H54 (cell line): ENCODE results near the gene FAM13A.
"Not testable (repeated sequence)": the region's sequence is repeated elsewhere in the genome, so short reads cannot be mapped to it uniquely, and the experiment has no call there.

Source experiments
- DNase-seq: peaks from one replicate; pipeline ENCODE4 v3.0.0; 2011; ENCODE audit warnings: low spot score, mixed read lengths; ENCODE audit not compliant: insufficient read length
- FAIRE-seq: peaks from 3 replicates; lab custom pipeline; 2011; peaks lifted over from hg19 to GRCh38; lab: Jason Lieb, UNC
- POLR2A ChIP-seq: IDR thresholded peaks from 2 replicates; pipeline ENCODE4 v1.6.1; 2011; ENCODE audit warnings: low read depth, mild to moderate bottlenecking, low read length

Gene FAM13A

DNA sequence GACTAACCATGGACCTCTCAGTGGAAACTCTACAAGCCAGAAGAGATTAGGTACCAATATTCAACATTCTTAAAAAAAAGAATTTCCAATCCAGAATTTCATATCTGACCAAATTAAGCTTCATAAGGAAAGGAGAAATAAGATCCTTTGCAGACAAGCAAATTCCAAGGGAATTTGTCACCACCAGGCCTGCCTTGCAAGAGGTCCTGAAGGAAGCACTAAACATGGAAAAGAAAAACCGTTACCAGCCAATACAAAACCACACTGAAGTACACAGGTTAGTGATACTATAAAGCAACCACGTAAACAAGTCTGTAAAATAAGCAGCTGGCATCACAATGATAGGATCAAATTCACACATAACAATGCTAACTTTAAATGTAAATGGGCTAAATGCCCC, 156.6 kb downstream of the FAM13A start:
- TF ChIP-seq POLR2A, result no peak
- no peak for FAIRE-seq

DNA sequence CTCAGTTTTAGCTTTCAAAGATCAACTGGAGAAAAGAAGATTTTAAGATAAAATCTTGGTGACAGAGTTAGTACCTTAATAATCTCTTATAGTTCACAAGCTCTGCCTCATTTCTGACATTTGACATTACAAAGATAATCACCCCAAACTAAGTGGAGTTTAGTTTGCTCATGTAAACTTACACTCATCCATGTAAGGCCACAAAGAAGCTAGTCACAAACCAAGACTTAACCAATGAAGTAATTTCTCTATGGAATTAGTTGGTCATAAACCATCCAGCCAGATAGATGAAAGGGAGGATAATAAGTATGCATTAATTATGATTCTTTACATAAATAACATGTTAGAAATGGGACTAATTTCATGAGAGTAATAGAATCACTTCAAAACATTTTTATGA, 159.2 kb downstream of the FAM13A start:
- TF ChIP-seq POLR2A, result no peak
- no peak for FAIRE-seq
- DNase-seq, result no peak

More for the DNA sequence above, 156.6 kb downstream of the FAM13A start:
- no peak for DNase-seq

DNA sequence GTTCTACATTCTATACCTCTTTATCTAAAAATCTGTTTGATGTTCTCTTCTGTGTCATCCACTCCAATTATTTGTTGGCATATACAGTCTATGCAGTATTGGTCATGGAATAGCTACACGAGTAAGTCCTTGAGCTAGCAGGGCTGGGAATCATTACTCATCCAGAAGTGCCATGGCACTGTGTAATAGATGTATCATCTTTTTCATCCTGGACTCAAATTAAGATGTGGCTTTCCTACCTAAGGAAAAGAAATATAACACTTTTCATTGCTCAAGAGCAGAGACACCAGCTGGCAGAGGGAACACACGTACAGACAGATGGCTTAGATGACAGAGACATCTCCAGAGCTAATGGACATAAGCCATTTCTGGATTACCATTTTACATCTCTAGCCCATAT, 159.8 kb downstream of the FAM13A start:
- FAIRE-seq (no peak), DNase-seq (no peak)
- no peak for TF ChIP-seq POLR2A

DNA sequence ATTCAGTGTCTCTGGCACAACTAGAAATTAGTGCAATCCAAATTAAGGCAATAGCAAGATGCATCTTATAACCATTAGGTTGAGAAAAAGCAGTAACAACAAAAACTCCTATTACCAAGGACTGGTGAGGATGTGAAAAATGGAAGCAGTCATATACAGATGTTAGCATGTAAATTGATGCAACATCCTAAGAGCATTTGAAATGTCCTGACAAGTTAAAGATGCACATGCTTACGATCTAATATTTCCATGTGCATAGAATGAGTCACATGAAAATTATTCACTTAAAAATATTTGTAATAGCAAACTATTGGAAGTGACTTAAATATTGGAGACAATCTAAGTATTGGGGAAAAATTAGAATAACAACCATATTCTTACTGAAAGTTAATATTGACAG, 163.0 kb downstream of the FAM13A start:
- FAIRE-seq, result no peak

DNA sequence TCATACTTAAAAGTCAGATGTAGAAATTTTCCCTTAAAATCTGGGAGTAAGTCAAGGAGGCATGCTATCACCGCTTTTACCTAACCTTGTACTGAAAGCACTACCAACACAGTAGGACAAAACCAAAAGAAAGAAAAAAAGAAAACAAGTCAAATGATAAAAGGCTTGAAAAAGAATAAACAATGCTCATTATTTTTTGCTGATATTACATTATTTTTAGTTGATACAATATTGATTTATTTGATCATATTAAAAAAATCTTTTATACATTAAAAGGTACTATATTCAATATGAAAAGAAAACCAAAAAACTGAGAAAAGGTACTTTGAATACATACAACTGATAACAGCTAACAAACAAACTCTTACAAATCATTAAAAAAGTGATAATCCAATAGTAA, 164.3 kb downstream of the FAM13A start:
- FAIRE-seq, result no peak
- DNase-seq, result no peak
- no peak for TF ChIP-seq POLR2A

More for the DNA sequence above, 163.0 kb downstream of the FAM13A start:
- no peak for TF ChIP-seq POLR2A
- no peak for DNase-seq

DNA sequence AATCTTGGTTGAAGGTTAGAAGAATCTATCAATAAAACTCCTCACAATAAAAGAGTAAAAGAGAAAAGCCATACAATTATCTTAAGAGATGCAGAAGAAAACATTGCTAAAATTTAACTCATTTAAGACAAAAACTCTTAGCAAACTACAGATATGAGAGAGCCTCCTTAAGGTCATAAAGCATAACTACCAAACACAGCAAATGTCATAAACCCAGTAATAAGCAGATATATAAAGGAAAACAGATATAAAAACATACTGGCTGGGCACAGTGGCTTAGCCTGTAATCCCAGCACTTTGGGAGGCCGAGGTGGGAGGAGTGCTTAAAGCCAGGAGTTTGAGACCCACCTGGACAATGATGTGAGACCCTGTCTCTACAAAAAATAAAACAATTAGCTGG, 165.3 kb downstream of the FAM13A start:
- DNase-seq (no peak), FAIRE-seq (no peak)
- TF ChIP-seq POLR2A, result no peak

DNA sequence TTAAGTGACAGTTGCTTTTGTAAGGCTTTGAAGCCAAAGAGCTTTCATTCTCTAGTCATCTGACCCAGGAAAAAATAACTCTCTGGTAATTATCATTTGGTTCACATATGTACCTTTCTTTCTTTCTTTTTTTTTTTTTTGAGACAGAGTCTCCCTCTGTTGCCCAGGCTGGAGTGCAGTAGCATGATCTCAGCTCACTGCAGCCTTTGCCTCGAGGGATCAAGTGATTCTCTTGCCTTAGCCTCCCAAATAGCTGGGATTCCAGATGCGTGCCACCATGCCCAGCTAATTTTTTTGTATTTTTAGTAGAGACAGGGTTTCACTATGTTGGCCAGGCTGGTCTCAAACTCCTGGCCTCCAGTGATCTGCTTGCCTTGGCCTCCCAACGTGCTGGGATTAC, 169.6 kb downstream of the FAM13A start:
- not testable (repeated sequence) for FAIRE-seq

DNA sequence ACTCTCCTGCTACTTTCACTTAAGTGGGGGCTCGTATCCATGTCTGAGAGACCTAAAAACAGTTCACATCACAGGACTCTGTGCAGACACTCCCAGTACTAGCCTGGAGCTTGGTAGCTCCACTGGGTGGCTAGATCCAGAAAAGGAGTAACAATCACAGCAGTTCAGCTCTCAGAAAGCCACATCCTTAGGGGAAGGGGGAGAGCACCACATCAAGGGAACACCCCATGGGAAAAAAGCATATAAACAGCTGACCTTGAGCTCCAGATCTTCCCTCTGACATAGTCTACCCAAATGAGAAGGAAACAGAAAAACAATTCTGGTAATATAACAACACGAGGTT, 175.8 kb downstream of the FAM13A start:
- no peak for DNase-seq
- no peak for FAIRE-seq
- TF ChIP-seq POLR2A, result no peak

More for the DNA sequence above, 169.6 kb downstream of the FAM13A start:
- not testable (repeated sequence) for DNase-seq

DNA sequence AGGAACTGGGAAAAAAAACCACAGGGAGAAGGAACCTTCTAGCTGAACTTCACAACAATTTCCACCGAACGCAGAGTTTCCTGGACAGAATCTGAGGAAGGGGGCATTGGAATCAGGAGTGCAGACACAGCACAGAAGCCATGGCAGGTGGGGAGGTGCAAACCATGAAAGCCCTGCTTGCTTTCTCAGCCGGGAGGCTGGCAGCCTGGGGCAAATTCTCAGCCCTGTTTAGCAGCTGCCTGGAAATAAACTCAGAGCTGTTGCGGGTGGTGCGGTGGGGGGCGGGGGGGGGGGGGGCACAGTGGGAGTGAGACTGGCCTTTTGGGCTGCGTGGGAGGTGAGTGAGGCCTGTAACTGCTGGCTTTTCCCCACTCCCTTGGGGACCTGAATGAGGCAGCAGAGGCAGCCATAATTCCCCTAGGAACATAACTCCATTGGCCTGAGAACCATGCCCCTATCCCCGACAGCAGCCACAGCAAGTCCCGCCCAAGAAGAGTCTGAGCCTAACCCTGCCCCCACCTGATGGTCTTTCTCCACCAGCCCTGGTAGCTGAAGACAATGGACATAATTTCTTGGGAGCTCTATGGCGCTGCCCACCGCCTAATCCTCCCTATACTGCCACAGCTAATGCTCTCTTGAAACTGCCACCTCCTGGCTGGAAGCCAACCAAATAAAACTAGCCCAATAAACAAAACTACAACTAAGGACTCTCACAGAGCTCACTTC, 176.3 kb downstream of the FAM13A start:
- no peak for FAIRE-seq
- no peak for DNase-seq
- TF ChIP-seq POLR2A, result no peak

DNA sequence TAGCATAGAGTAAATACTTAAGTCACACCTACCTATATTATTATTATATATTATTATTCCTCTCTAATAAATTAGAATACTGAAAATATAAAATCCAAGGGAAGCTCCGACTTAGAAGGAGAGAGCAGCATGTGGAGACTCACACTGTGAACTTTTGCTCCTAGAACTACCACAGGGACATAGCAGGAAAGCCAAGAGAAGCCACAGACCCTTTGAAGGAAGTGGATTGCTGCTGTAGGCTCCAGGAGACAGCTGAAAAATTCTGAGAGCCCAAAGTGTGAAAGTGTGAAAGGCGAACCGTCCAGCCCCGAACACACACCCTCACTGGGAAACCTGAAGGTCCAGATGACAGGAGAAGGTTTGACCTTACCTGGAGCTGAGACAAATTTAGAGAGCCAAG, 177.0 kb downstream of the FAM13A start:
- no peak for FAIRE-seq
- no peak for TF ChIP-seq POLR2A
- no peak for DNase-seq

DNA sequence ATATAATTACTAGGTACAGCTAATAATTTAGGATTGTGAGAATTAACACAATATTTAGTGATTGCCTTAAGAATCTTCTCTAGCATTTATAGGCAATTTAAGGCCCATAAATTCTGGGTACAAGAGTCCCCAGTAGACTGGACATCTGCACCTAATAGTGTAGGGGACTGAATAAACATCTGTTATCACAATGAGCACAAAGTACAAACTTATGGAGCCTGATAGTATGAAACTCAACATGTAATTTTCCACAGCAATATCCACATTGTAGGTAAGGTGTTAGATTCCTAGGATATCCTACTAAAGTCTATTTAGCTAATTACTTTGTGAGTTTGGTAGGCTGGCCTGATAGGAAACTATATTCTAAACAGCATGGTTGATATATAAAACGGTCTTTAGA, 178.3 kb downstream of the FAM13A start:
- no peak for FAIRE-seq
- TF ChIP-seq POLR2A, result no peak
- DNase-seq, result no peak

DNA sequence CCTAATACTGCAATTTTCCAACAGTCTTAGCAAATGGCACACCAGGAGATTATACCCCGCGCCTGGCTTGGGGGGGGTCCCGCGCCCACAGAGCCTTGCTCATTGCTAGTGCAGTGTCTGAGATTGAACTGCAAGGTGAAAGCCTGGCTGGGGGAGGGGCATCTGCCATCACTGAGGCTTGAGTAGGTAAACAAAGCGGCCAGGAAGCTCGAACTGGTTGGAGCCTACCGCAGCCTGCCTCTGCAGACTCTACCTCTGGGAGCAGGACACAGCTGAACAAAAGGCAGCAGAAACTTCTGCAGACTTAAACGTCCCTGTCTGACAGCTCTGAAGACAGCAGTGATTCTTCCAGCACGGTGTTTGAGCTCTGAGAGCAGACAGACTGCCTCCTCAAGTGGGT, 186.6 kb downstream of the FAM13A start:
- FAIRE-seq, result no peak
- no peak for DNase-seq
- no peak for TF ChIP-seq POLR2A

DNA sequence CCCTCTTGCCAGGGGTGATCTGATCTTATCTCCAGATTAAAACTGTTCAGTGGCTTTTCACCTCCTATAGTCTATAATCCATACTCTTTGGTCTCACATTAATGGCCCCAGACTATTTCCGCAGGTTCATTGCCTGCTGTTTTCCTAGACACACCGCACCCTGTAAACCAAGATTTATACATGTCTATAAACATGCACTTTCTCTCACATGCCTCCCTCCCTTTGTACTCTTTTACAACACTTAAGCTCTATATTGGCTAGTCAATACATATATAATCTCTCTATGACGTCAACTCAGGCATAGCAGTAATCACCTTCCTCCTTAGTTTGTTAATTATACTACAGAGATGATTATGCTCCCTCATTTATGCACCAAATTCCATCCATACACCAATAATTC, 188.5 kb downstream of the FAM13A start:
- no peak for FAIRE-seq
- no peak for DNase-seq
- no peak for TF ChIP-seq POLR2A

DNA sequence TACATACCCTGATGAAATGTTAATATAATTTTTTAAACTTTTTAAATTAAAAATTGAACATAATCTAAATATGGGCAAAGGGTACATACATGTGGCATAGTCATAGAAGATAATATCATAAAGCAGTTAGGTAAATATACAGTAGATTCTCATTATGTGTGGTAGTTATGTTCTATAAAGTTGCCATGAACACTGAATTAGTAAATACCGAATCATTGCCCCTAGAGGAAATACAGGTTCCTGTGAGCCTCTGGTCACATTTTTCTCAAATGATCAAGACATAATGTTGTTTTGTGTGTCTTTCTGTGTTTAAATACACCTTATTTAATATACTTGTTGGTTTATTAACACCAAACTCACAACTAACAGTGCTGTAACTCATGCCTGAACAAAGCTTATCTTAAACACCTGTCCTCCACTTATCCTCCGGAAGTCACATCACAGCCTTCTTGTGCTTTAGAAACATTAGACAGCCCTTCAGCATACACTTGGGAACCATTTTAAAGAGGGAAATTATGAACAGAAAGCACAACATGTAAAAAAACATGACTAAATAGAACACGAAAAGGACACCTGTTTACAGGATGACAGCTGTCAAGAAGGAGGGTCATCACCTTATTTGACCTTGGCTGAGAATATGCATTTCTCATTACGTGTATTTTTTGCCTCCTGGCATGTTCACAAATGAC, 190.0 kb downstream of the FAM13A start:
- DNase-seq (no peak), FAIRE-seq (no peak)
- TF ChIP-seq POLR2A, result no peak

DNA sequence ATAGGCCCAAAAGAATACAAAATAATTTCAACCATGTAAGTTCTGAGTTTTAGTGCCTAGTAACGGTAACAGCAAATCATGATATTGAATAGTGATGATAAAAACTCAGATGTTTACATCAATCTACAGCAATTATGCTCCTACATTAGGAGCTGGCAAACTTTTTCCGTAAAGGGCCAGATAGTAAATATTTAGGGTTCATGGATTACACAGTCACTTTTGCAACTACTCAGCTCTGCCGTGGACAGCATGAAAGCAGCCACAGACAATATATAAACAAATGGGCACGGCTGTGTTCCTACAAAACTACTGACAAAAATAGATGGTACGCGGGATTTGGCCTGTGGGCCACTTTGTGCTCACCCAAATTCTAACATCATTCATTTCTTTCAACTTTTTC, 191.5 kb downstream of the FAM13A start:
- FAIRE-seq (no peak), DNase-seq (no peak)
- no peak for TF ChIP-seq POLR2A
